BE2C (cell line): ENCODE data around the gene PSMA7.
A peak's percentile ranks its signal among the peaks of the same experiment; 100 is the strongest.

Source experiments
- DNase-seq: peaks from one replicate; pipeline ENCODE4 v3.0.0-alpha.2; 2020
- H3K27me3 ChIP-seq: fragments of 250-450 bp; sonication (Bioruptor Pico); 2 replicates; pipeline ENCODE4 v1.5.1; 2020; ENCODE audit warnings: mild to moderate bottlenecking
- H3K36me3 ChIP-seq: fragments of 250-450 bp; sonication (Bioruptor Pico); 2 replicates; pipeline ENCODE4 v1.5.1; 2020; ENCODE audit warnings: mild to moderate bottlenecking
- H3K4me1 ChIP-seq: fragments of 250-450 bp; sonication (Bioruptor Pico); 2 replicates; pipeline ENCODE4 v1.5.1; 2020
- H3K4me3 ChIP-seq: 2 replicates; pipeline ENCODE4 v1.5.1; 2011; ENCODE audit warnings: low read depth, low read length
- H3K9me3 ChIP-seq: fragments of 250-450 bp; sonication (Bioruptor Pico); 2 replicates; pipeline ENCODE4 v1.5.1; 2020
- CTCF ChIP-seq: IDR thresholded peaks from 2 replicates; pipeline ENCODE4 v1.5.1; 2012; ENCODE audit warnings: mild to moderate bottlenecking, low read depth, low read length

The PSMA7 gene

GRCh38 chr20:62162765-62163484, 19.7 kb upstream of the PSMA7 start:
- Histone ChIP-seq H3K27me3 (no peaks in the 10 kb centered on the region), H3K36me3 (peaks cover 61% of the 10 kb centered on the region), H3K9me3 (no peaks in the 10 kb centered on the region), H3K4me1 (peaks cover 27% of the 10 kb centered on the region), H3K4me3 (no peak overlapping the region)
- TF ChIP-seq CTCF = no peak
- DNase-seq = no peak

DNA sequence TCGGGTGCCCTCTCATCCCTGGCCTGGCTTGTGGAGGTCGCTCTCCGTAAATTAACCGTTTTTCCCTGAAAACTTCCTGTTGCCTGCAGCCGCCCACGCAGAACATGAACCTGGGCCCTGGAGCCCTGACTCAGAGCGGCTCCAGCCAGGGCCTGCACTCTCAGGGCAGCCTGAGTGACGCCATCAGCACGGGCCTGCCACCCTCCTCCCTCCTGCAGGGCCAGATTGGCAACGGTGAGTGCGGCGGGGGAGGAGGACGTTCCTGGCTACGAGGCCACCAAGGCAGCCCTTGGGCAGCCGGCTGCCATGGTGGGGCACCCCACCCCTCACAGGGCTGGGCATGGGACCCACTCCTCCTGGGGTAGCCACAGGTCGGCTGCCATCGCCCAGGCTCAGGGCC, 18.2 kb upstream of the PSMA7 start:
- no peak for TF ChIP-seq CTCF
- peaks cover 57% of the 10 kb centered on the region for H3K36me3 ChIP-seq

GRCh38 chr20:62160876-62161275, 17.7 kb upstream of the PSMA7 start:
- DNase-seq = no peak
- TF ChIP-seq CTCF = no peak
- Histone ChIP-seq H3K36me3 (peaks cover 56% of the 10 kb centered on the region), H3K27me3 (no peaks in the 10 kb centered on the region), H3K4me1 (peaks cover 31% of the 10 kb centered on the region), H3K4me3 (no peak overlapping the region), H3K9me3 (no peaks in the 10 kb centered on the region)

More for the DNA sequence above, 18.2 kb upstream of the PSMA7 start:
- H3K4me3 ChIP-seq = no peak overlapping the region
- no peaks in the 10 kb centered on the region for H3K9me3 ChIP-seq
- peaks cover 31% of the 10 kb centered on the region for H3K4me1 ChIP-seq
- DNase-seq = peak; percentile 68
- H3K27me3 ChIP-seq = no peaks in the 10 kb centered on the region

GRCh38 chr20:62160253-62160652, 17.1 kb upstream of the PSMA7 start:
- peaks cover 56% of the 10 kb centered on the region for H3K36me3 ChIP-seq
- no peak for DNase-seq

GRCh38 chr20:62159839-62160238, 16.6 kb upstream of the PSMA7 start:
- no peak for TF ChIP-seq CTCF
- Histone ChIP-seq H3K36me3 (peaks cover 52% of the 10 kb centered on the region), H3K4me3 (no peak overlapping the region), H3K4me1 (peaks cover 34% of the 10 kb centered on the region), H3K27me3 (no peaks in the 10 kb centered on the region), H3K9me3 (no peaks in the 10 kb centered on the region)
- no peak for DNase-seq

More at GRCh38 chr20:62160253-62160652, 17.1 kb upstream of the PSMA7 start:
- Histone ChIP-seq H3K4me1 (peaks cover 33% of the 10 kb centered on the region), H3K9me3 (no peaks in the 10 kb centered on the region), H3K27me3 (no peaks in the 10 kb centered on the region), H3K4me3 (no peak overlapping the region)
- TF ChIP-seq CTCF = no peak

DNA sequence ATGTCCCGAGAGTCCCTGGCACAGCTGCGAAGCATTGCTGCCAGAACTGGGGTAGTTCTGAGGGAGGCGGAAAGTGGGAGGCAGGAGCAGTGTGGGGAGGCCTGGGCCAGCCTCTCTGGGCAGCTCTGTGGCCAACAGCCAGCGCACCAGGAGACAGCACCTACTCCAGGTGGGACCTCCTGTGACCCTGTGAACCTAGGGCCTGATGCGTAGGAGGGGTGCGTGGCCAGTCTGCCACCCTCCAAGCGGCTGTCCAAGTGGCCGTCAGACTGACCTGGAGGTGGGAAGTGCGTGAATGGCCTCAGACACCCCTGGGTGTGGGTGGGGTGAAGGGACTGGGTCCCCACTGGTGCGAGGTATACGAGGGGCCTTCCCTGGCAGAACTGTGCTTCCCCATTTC, 15.9 kb upstream of the PSMA7 start:
- Histone ChIP-seq H3K4me1 (peaks cover 34% of the 10 kb centered on the region), H3K27me3 (no peaks in the 10 kb centered on the region), H3K4me3 (no peak overlapping the region), H3K36me3 (peaks cover 50% of the 10 kb centered on the region), H3K9me3 (no peaks in the 10 kb centered on the region)
- DNase-seq = no peak
- TF ChIP-seq CTCF = no peak
